H1 (cell line): Measurements from ENCODE around the gene RAB10. TPM values are rescaled to one million over a fixed set of nuclear protein-coding genes. Genes with fewer than 3 reads are reported as not detected.

ENCODE experiments used
- CTCF ChIA-PET: fragments of 300-600 bp; sonication (Branson Sonifier 250); formaldehyde crosslinking; loops from one replicate; lab custom pipeline; 2021; ENCODE audit not compliant: partially characterized antibody; lab: Charles Lee
- POLR2A ChIA-PET: fragments of 300-600 bp; sonication (Branson Sonifier 250); formaldehyde crosslinking; loops from one replicate; lab custom pipeline; 2021; ENCODE audit warnings: inconsistent platforms; ENCODE audit not compliant: partially characterized antibody; lab: Charles Lee
- DNase-seq, 2 experiments: peaks; one replicate each; pipeline versions ENCODE4 v3.0.0 to v3.0.0-alpha.2; 2010 to 2022; ENCODE audit warnings: low spot score in 2 of 2, low read depth in 1 of 2, mixed read lengths in 1 of 2
- FAIRE-seq: peaks from 2 replicates; lab custom pipeline; 2011; peaks lifted over from hg19 to GRCh38; lab: Jason Lieb, UNC
- H2AFZ ChIP-seq: 2 replicates; pipeline ENCODE4 v1.8.1; 2012; ENCODE audit warnings: low read length, inconsistent platforms
- H2AK5ac ChIP-seq: 2 replicates; pipeline ENCODE4 v1.6.1; 2013; ENCODE audit warnings: low read depth, low read length
- H2BK120ac ChIP-seq: replicated peaks from 2 replicates; pipeline ENCODE3; 2013; ENCODE audit warnings: low read depth, low read length, inconsistent platforms
- H2BK12ac ChIP-seq: 2 replicates; pipeline ENCODE4 v1.6.1; 2013; ENCODE audit warnings: low read depth, low read length
- H2BK15ac ChIP-seq: 2 replicates; pipeline ENCODE4 v1.6.1; 2013; ENCODE audit warnings: low read length
- H2BK20ac ChIP-seq: 2 replicates; pipeline ENCODE4 v1.6.1; 2013; ENCODE audit warnings: low read length
- H2BK5ac ChIP-seq: 2 replicates; pipeline ENCODE4 v1.6.1; 2013; ENCODE audit warnings: low read depth, low read length
- H3K14ac ChIP-seq: 2 replicates; pipeline ENCODE4 v1.6.1; 2013; ENCODE audit warnings: inconsistent platforms; ENCODE audit not compliant: insufficient read length
- H3K18ac ChIP-seq: 2 replicates; pipeline ENCODE4 v1.6.1; 2013; ENCODE audit warnings: low read length; ENCODE audit errors: extremely low read depth
- H3K23ac ChIP-seq: 2 replicates; pipeline ENCODE4 v1.6.1; 2013; ENCODE audit warnings: inconsistent platforms; ENCODE audit not compliant: insufficient read length
- H3K23me2 ChIP-seq: 2 replicates; pipeline ENCODE4 v1.6.1; 2013; ENCODE audit warnings: low read depth, low read length
- H3K27ac ChIP-seq: 2 replicates; pipeline ENCODE4 v1.6.1; 2011; ENCODE audit warnings: low read depth, low read length, inconsistent platforms
- H3K27me3 ChIP-seq, 4 experiments: replicated peaks in 1 of 4; 1 replicate in 1 of 4; 2 replicates in 3 of 4; pipeline versions ENCODE4 v1.6.1 to v1.8.1; 2011 to 2013; ENCODE audit warnings: low read length in 3 of 4, mild to moderate bottlenecking in 3 of 4, inconsistent platforms in 2 of 4, mixed read lengths in 2 of 4, moderate library complexity in 1 of 4; ENCODE audit not compliant: control insufficient read depth in 3 of 4, insufficient read depth in 3 of 4; ENCODE audit errors: extremely low read depth in 1 of 4
- H3K36me3 ChIP-seq, 4 experiments: 2 replicates each; pipeline versions ENCODE4 v1.6.1 to v1.8.1; 2011 to 2013; ENCODE audit warnings: mild to moderate bottlenecking in 4 of 4, low read length in 3 of 4, moderate library complexity in 2 of 4, control low read depth in 1 of 4, inconsistent platforms in 1 of 4; ENCODE audit not compliant: insufficient read depth in 4 of 4, control insufficient read depth in 2 of 4
- H3K4ac ChIP-seq: replicated peaks from 2 replicates; pipeline ENCODE3; 2013; ENCODE audit warnings: low read length, low read depth, mixed read lengths, inconsistent platforms; ENCODE audit not compliant: insufficient read length
- H3K4me1 ChIP-seq, 4 experiments: replicated peaks in 1 of 4; 1 replicate in 1 of 4; 2 replicates in 3 of 4; pipeline versions ENCODE4 v1.6.1 to v1.8.1; 2011 to 2013; ENCODE audit warnings: low read length in 3 of 4, inconsistent platforms in 2 of 4, mixed read lengths in 1 of 4; ENCODE audit not compliant: insufficient read depth in 4 of 4, control insufficient read depth in 3 of 4
- H3K4me2 ChIP-seq, 2 experiments: 2 replicates each; pipeline versions ENCODE4 v1.6.1 to v1.8.1; 2011 to 2013; ENCODE audit warnings: low read depth in 2 of 2, low read length in 2 of 2, control low read depth in 1 of 2, inconsistent platforms in 1 of 2, mild to moderate bottlenecking in 1 of 2; ENCODE audit not compliant: insufficient read depth in 1 of 2
- H3K4me3 ChIP-seq, 4 experiments: fragments of 200-600, 300-600 bp in 1 of 4; sonication (generic), shearing (Covaris generic), sonication (Bioruptor Twin) in 1 of 4; 2 replicates each; pipeline versions ENCODE4 v1.5.1 to v1.8.1; 2011 to 2016; ENCODE audit warnings: low read length in 4 of 4, low read depth in 3 of 4, control low read depth in 2 of 4, inconsistent platforms in 2 of 4, mild to moderate bottlenecking in 2 of 4, mixed read lengths in 1 of 4, moderate library complexity in 1 of 4; ENCODE audit not compliant: insufficient read depth in 2 of 4; ENCODE audit errors: extremely low read depth in 1 of 4
- H3K56ac ChIP-seq: replicated peaks from 2 replicates; pipeline ENCODE3; 2013; ENCODE audit warnings: low read depth, mild to moderate bottlenecking, mixed read lengths, low read length, inconsistent platforms; ENCODE audit not compliant: insufficient read length
- H3K79me1 ChIP-seq: 2 replicates; pipeline ENCODE4 v1.6.1; 2013; ENCODE audit warnings: low read depth, low read length, control low read depth
- H3K79me2 ChIP-seq, 2 experiments: 2 replicates each; pipeline versions ENCODE4 v1.6.1 to v1.8.1; 2012 to 2013; ENCODE audit warnings: low read length in 2 of 2, mild to moderate bottlenecking in 2 of 2, inconsistent platforms in 1 of 2; ENCODE audit not compliant: insufficient read depth in 2 of 2, control insufficient read depth in 1 of 2
- H3K9ac ChIP-seq, 4 experiments: replicated peaks in 1 of 4; 1 replicate in 1 of 4; 2 replicates in 3 of 4; pipeline versions ENCODE4 v1.6.1 to v1.8.1; 2011 to 2013; ENCODE audit warnings: low read depth in 3 of 4, low read length in 3 of 4, control low read depth in 2 of 4, mild to moderate bottlenecking in 2 of 4, moderate library complexity in 2 of 4, inconsistent platforms in 1 of 4; ENCODE audit errors: extremely low read depth in 1 of 4
- H3K9me3 ChIP-seq, 2 experiments: 2 replicates each; pipeline versions ENCODE4 v1.6.1 to v1.8.1; 2012 to 2013; ENCODE audit warnings: mild to moderate bottlenecking in 2 of 2, moderate library complexity in 2 of 2, control low read depth in 1 of 2, inconsistent platforms in 1 of 2, low read depth in 1 of 2, low read length in 1 of 2, mixed read lengths in 1 of 2; ENCODE audit not compliant: insufficient read depth in 2 of 2
- H4K20me1 ChIP-seq, 2 experiments: replicated peaks in 1 of 2; 2 replicates each; pipeline versions ENCODE3 to v1.8.1; 2011 to 2013; ENCODE audit warnings: inconsistent platforms in 2 of 2, low read length in 2 of 2, mild to moderate bottlenecking in 1 of 2; ENCODE audit not compliant: insufficient read depth in 2 of 2, control insufficient read depth in 1 of 2
- H4K5ac ChIP-seq: 2 replicates; pipeline ENCODE4 v1.6.1; 2013; ENCODE audit warnings: low read length, low read depth, mixed read lengths, inconsistent platforms; ENCODE audit not compliant: insufficient read length
- H4K8ac ChIP-seq: 2 replicates; pipeline ENCODE4 v1.8.0; 2013; ENCODE audit warnings: mild to moderate bottlenecking, moderate library complexity, low read length, inconsistent platforms; ENCODE audit not compliant: insufficient read depth; ENCODE audit errors: extremely low read depth
- H4K91ac ChIP-seq: replicated peaks from 2 replicates; pipeline ENCODE3; 2013; ENCODE audit warnings: low read length, mixed read lengths, inconsistent platforms; ENCODE audit not compliant: insufficient read length
- CBX5 ChIP-seq: fragments of 300-800, 300-1000 bp; sonication (generic); IDR thresholded peaks from 2 replicates; pipeline ENCODE4 v1.7.1; 2016; ENCODE audit warnings: antibody characterized with exemption, low read length, low read depth
- CHD2 ChIP-seq: IDR thresholded peaks from 2 replicates; pipeline ENCODE4 v1.6.1; 2012; ENCODE audit warnings: low read length, improper control_type of control experiment
- EGR1 ChIP-seq: IDR thresholded peaks from 2 replicates; pipeline ENCODE4 v1.6.1; 2011; ENCODE audit warnings: low read depth, low read length, borderline replicate concordance
- EZH2 ChIP-seq: fragments of 200-600 bp; sonication (generic); IDR thresholded peaks from 2 replicates; pipeline ENCODE4 v1.7.1; 2012; ENCODE audit warnings: low read depth, mild to moderate bottlenecking, moderate library complexity, low read length, inconsistent platforms; ENCODE audit not compliant: severe bottlenecking
- JUN ChIP-seq: IDR thresholded peaks from 2 replicates; pipeline ENCODE4 v1.6.1; 2011; ENCODE audit warnings: low read depth, mild to moderate bottlenecking, improper control_type of control experiment, low read length
- KDM4A ChIP-seq: IDR thresholded peaks from one replicate; pipeline ENCODE4 v1.7.1; 2012; ENCODE audit warnings: low read depth, mild to moderate bottlenecking, moderate library complexity, low read length, inconsistent platforms; ENCODE audit not compliant: severe bottlenecking
- RAD21 ChIP-seq, 2 experiments: IDR thresholded peaks in 1 of 2; conservative IDR thresholded peaks in 1 of 2; 2 replicates each; pipeline ENCODE4 v1.6.1; 2011; ENCODE audit warnings: low read depth in 2 of 2, low read length in 2 of 2, improper control_type of control experiment in 1 of 2, inconsistent platforms in 1 of 2, mild to moderate bottlenecking in 1 of 2, moderate library complexity in 1 of 2
- RFX5 ChIP-seq: IDR thresholded peaks from 2 replicates; pipeline ENCODE4 v1.6.1; 2011; ENCODE audit warnings: low read depth, low read length, improper control_type of control experiment, borderline replicate concordance
- SAP30 ChIP-seq: fragments of 300-600 bp; sonication (generic); IDR thresholded peaks from 2 replicates; pipeline ENCODE4 v1.7.1; 2012; ENCODE audit warnings: low read length, moderate library complexity, mild to moderate bottlenecking, inconsistent platforms; ENCODE audit not compliant: insufficient read depth, insufficient replicate concordance
- SP2 ChIP-seq: IDR thresholded peaks from 2 replicates; pipeline ENCODE4 v1.6.1; 2012; ENCODE audit warnings: mild to moderate bottlenecking, low read length, inconsistent platforms
- SRF ChIP-seq: IDR thresholded peaks from 2 replicates; pipeline ENCODE4 v1.6.1; 2011; ENCODE audit warnings: mild to moderate bottlenecking, low read depth, low read length, moderate library complexity
- USF2 ChIP-seq: IDR thresholded peaks from 2 replicates; pipeline ENCODE4 v1.6.1; 2011; ENCODE audit warnings: low read length, improper control_type of control experiment
- ZNF274 ChIP-seq: IDR thresholded peaks from 2 replicates; pipeline ENCODE4 v1.7.0; 2012; ENCODE audit warnings: low read length, borderline replicate concordance; ENCODE audit errors: extremely low read depth
- WGBS, 2 experiments: shearing (Covaris generic) in 1 of 2; methylation state at CpG; one replicate each; pipeline versions ENCODE4 v1.1.6 to v1.1.7; 2013 to 2015; ENCODE audit warnings: low lambda C conversion rate in 2 of 2, mixed read lengths in 2 of 2, inconsistent platforms in 1 of 2, low coverage in 1 of 2, missing lambda C conversion rate in 1 of 2; ENCODE audit not compliant: insufficient replicate concordance in 2 of 2, insufficient coverage in 1 of 2, insufficient read length in 1 of 2; ENCODE audit errors: extremely low coverage in 1 of 2, missing lambda C conversion rate in 1 of 2; 5-methylcytosine and 5-hydroxymethylcytosine counted together
- polyA plus RNA-seq, 7 experiments: library from polyadenylated mRNA; depleted of rRNA in 3 of 7; stranded (reverse) in 5 of 7; unstranded in 2 of 7; fragments of >200 nt in 5 of 7; fragments of 200-250 nt in 2 of 7; gene quantifications; 1 replicate in 5 of 7; 2 replicates in 1 of 7; 4 replicates in 1 of 7; pipeline versions ENCODE4 v1.2.1 to v1.2.3, GENCODE V29; 2011 to 2013; ENCODE audit warnings: missing spikeins in 2 of 7, mixed read lengths in 2 of 7
- total RNA-seq: library from RNA; stranded (reverse); fragmentation: NEBNext Ultra II Directional; extraction: Animal tissue kit (Norgen Biotek cat#: 25700); gene quantifications from 2 replicates; pipeline ENCODE4 v1.2.1, GENCODE V29; 2021

The RAB10 gene
- total and polyA plus RNA-seq, 2 of the 8 experiments (the other 6 are each of a cell fraction or from before 2014, with no cell fraction given) = 42.6 to 136 TPM

- no peak overlapping the region for H3K56ac ChIP-seq
- CTCF ChIA-PET = interaction anchor here (1.1 to 1.3 kb wide), 2 partner anchors 23 to 308 kb away, joined by 3 to 4 read pairs; no protein-coding TSS in a partner anchor
- no peak overlapping the region for H2AFZ ChIP-seq
- no peaks in the 10 kb centered on the region for H3K23me2 ChIP-seq
- POLR2A ChIA-PET = no interaction called here
- no peak overlapping the region for H2BK120ac ChIP-seq
- no peak overlapping the region for H2BK5ac ChIP-seq
- H3K27me3 ChIP-seq = no peaks in the 10 kb centered on the region
- H2BK15ac ChIP-seq = no peak overlapping the region
- H3K4me2 ChIP-seq = no peak overlapping the region
- H3K23ac ChIP-seq = no peak overlapping the region
- no peak overlapping the region for H3K27ac ChIP-seq
- no peak overlapping the region for H3K14ac ChIP-seq
- H2AK5ac ChIP-seq = no peak overlapping the region
- 92% methylated on average over 7 of the region's 7 CpGs; no CpG with 5 or more reads in 1 of the 2 experiments for WGBS, 2 experiments
- H4K5ac ChIP-seq = no peak overlapping the region
- H2BK12ac ChIP-seq = no peak overlapping the region
- H3K79me1 ChIP-seq = no peaks in the 10 kb centered on the region
- H4K20me1 ChIP-seq = no peaks in the 10 kb centered on the region
- H3K18ac ChIP-seq = no peak overlapping the region
- no peak overlapping the region for H3K4me3 ChIP-seq
- no peak overlapping the region for H4K91ac ChIP-seq
- DNase-seq = no peak
- no peak overlapping the region for H3K9ac ChIP-seq
- H2BK20ac ChIP-seq = no peak overlapping the region
- no peak for FAIRE-seq
- H3K36me3 ChIP-seq = no peaks in the 10 kb centered on the region
- no peak overlapping the region for H3K4ac ChIP-seq
- no peaks in the 10 kb centered on the region for H3K4me1 ChIP-seq
- no peak overlapping the region for H4K8ac ChIP-seq
- H3K79me2 ChIP-seq = no peaks in the 10 kb centered on the region
- no peaks in the 10 kb centered on the region; a peak in 1 of 4 replicates for H3K9me3 ChIP-seq
- TF ChIP-seq RAD21 (IDR thresholded peaks at IDR 0.05 in 1 of 2, conservative IDR thresholded peaks at IDR 0.05 in 1 of 2; ENCODE audit: low read depth in 2 of 2, low read length in 2 of 2) (no peak), SP2 (no peak), EGR1 (no peak), CHD2 (no peak), CBX5 (no peak), KDM4A (no peak), JUN (no peak), SAP30 (no peak), ZNF274 (no peak), RFX5 (no peak), SRF (no peak), USF2 (no peak), EZH2 (no peak)
Observed at GRCh38 chr2:26161926-26162325, 128.0 kb downstream of the RAB10 start.
